OCI-LY7 (cell line): Measurements from ENCODE around the gene UNG. TPM values are rescaled to one million over a fixed set of nuclear protein-coding genes. Genes with fewer than 3 reads are reported as not detected.

Experiments used
- BruUV-seq: library from RNA; stranded (reverse); fragments of 400-500 nt; replicated peaks from 2 replicates; lab custom pipeline; 2021; lab: Mats Ljungman, UMichigan
- CTCF ChIA-PET: fragments of 300-600 bp; sonication (Branson Sonifier 250); formaldehyde crosslinking; loops from one replicate; lab custom pipeline; 2022; ENCODE audit warnings: antibody characterized with exemption; ENCODE audit not compliant: unreplicated experiment; lab: Charles Lee
- POLR2A ChIA-PET: fragments of 300-600 bp; sonication (Branson Sonifier 250); formaldehyde crosslinking; loops from one replicate; lab custom pipeline; 2022; ENCODE audit warnings: antibody characterized with exemption; lab: Charles Lee
- DNase-seq: peaks from one replicate; pipeline ENCODE4 v3.0.0-alpha.2; 2015; ENCODE audit warnings: low spot score
- H2AFZ ChIP-seq: fragments of 200-600 bp; sonication (generic), shearing (Covaris generic); 2 replicates; pipeline ENCODE4 v1.6.1; 2014; ENCODE audit warnings: mild to moderate bottlenecking, antibody characterized with exemption, low read length, moderate library complexity
- H3K27ac ChIP-seq: fragments of 200-600 bp; sonication (generic); 2 replicates; pipeline ENCODE4 v1.5.1; 2014; ENCODE audit warnings: mixed run types, low read depth, mild to moderate bottlenecking, moderate library complexity, low read length, inconsistent platforms; ENCODE audit not compliant: poor library complexity, severe bottlenecking
- H3K36me3 ChIP-seq: fragments of 200-600 bp; sonication (generic); 2 replicates; pipeline ENCODE4 v1.6.1; 2014; ENCODE audit warnings: mild to moderate bottlenecking, antibody characterized with exemption, low read length, moderate library complexity, mixed read lengths; ENCODE audit not compliant: insufficient read depth
- H3K4me1 ChIP-seq: fragments of 200-600 bp; sonication (generic); 2 replicates; pipeline ENCODE4 v1.5.1; 2014; ENCODE audit warnings: mild to moderate bottlenecking, low read length; ENCODE audit not compliant: insufficient read depth, poor library complexity, severe bottlenecking
- H3K4me2 ChIP-seq: fragments of 200-600 bp; sonication (generic); 2 replicates; pipeline ENCODE4 v1.6.1; 2014; ENCODE audit warnings: mild to moderate bottlenecking, low read length
- H3K4me3 ChIP-seq: fragments of 200-600 bp; sonication (generic); 2 replicates; pipeline ENCODE4 v1.5.1; 2014; ENCODE audit warnings: mild to moderate bottlenecking, low read depth, low read length; ENCODE audit not compliant: poor library complexity, severe bottlenecking
- H3K79me2 ChIP-seq: fragments of 200-600 bp; sonication (generic); 2 replicates; pipeline ENCODE4 v1.6.1; 2016; ENCODE audit warnings: low read depth, mild to moderate bottlenecking, low read length, moderate library complexity, mixed read lengths; ENCODE audit not compliant: insufficient read depth
- H3K9me2 ChIP-seq: fragments of 200-600 bp; sonication (generic); 2 replicates; pipeline ENCODE4 v1.6.1; 2016; ENCODE audit warnings: mild to moderate bottlenecking, low read length, mixed read lengths; ENCODE audit not compliant: insufficient read depth
- H3K9me3 ChIP-seq: fragments of 200-600 bp; sonication (generic); 2 replicates; pipeline ENCODE4 v1.6.1; 2014; ENCODE audit warnings: mild to moderate bottlenecking, mixed run types, low read length, mixed read lengths
- H4K20me1 ChIP-seq: fragments of 200-600 bp; sonication (generic); 2 replicates; pipeline ENCODE4 v1.6.1; 2014; ENCODE audit warnings: mild to moderate bottlenecking, antibody characterized with exemption, low read length, moderate library complexity, mixed read lengths; ENCODE audit not compliant: insufficient read depth
- CTCF ChIP-seq: fragments of 200-600 bp; sonication (generic); conservative IDR thresholded peaks from 2 replicates; pipeline ENCODE4 v1.5.1; 2014; ENCODE audit warnings: mild to moderate bottlenecking, antibody characterized with exemption, low read length, moderate library complexity, mixed read lengths
- EZH2phosphoT487 ChIP-seq: fragments of 200-600 bp; sonication (generic); IDR thresholded peaks from 2 replicates; pipeline ENCODE4 v1.6.1; 2018; ENCODE audit warnings: low read depth, borderline replicate concordance, mild to moderate bottlenecking, mixed run types, antibody characterized with exemption, low read length, moderate library complexity, mixed read lengths
- intact Hi-C: fragments of 100-400 bp; cut with micrococcal nuclease; formaldehyde crosslinking; loops from one replicate; pipeline ENCODE4 v1.10.0; 2022; ENCODE audit not compliant: unreplicated experiment
- total RNA-seq, 2 experiments: library from RNA; depleted of rRNA in 1 of 2; stranded (reverse); fragments of >200 nt in 1 of 2; shearing (Covaris generic) in 1 of 2; gene quantifications; 2 replicates each; pipeline ENCODE4 v1.2.3, GENCODE V29; 2014 to 2022

Gene UNG
- total RNA-seq, 2 experiments from 2014 or later, result 60.6 to 84.1 TPM

GRCh38 chr12:109099431-109100020 is 2.1 kb downstream of the UNG start:
- peak overlapping the region; percentile 87 for H3K4me3 ChIP-seq
- no peak for DNase-seq
- H3K4me2 ChIP-seq, result peak overlapping the region; percentile 71
- no peaks in the 10 kb centered on the region for H3K9me2 ChIP-seq
- H3K79me2 ChIP-seq, result peaks cover 28% of the 10 kb centered on the region
- H4K20me1 ChIP-seq, result 0 out of 2 replicates have a peak, but pooled peaks cover 4% of the 10 kb centered on the region
- CTCF ChIA-PET, result no interaction called here
- TF ChIP-seq CTCF (no peak), EZH2phosphoT487 (no peak)
- POLR2A ChIA-PET, result interaction anchor here (0.9 to 1.1 kb wide), 3 partner anchors 12 to 45 kb away, joined by 3 to 5 read pairs (median 3); no protein-coding TSS in a partner anchor
- no TSS peak for BruUV-seq
- H2AFZ ChIP-seq, result no peak overlapping the region
- H3K27ac ChIP-seq, result no peak overlapping the region
- no peaks in the 10 kb centered on the region for H3K9me3 ChIP-seq
- H3K36me3 ChIP-seq, result peaks cover 64% of the 10 kb centered on the region
- H3K4me1 ChIP-seq, result peaks cover 41% of the 10 kb centered on the region
- intact Hi-C loops, result loop anchor here (10.0 kb wide), 1 partner anchor 465 kb away; the partner anchor contains the start of gene SELPLG

- H3K36me3 ChIP-seq, result peaks cover 76% of the 10 kb centered on the region
Measured at GRCh38 chr12:109100741-109101140, 3.3 kb downstream of the UNG start.

More at GRCh38 chr12:109100741-109101140, 3.3 kb downstream of the UNG start:
- ChIA-PET POLR2A (interaction anchor here (0.5 to 1.1 kb wide), 5 partner anchors 47 to 454 kb away, joined by 3 to 7 read pairs (median 3); no protein-coding TSS in a partner anchor), CTCF (no interaction called here)
- Histone ChIP-seq H3K9me2 (no peaks in the 10 kb centered on the region), H3K27ac (no peak overlapping the region), H4K20me1 (0 out of 2 replicates have a peak, but pooled peaks cover 4% of the 10 kb centered on the region), H3K79me2 (peaks cover 28% of the 10 kb centered on the region), H2AFZ (no peak overlapping the region), H3K4me3 (no peak overlapping the region), H3K4me2 (no peak overlapping the region), H3K9me3 (no peaks in the 10 kb centered on the region), H3K4me1 (peaks cover 31% of the 10 kb centered on the region)
- DNase-seq, result no peak
- intact Hi-C loops, result no loop called here
- BruUV-seq, result no TSS peak
- TF ChIP-seq EZH2phosphoT487 (no peak), CTCF (no peak)
